GM18498 (cell line): ENCODE measurements around the gene RNASEH2C.
"Not testable (repeated sequence)": the region's sequence is repeated elsewhere in the genome, so short reads cannot be mapped to it uniquely, and the experiment has no call there.

Experiments used
- ATAC-seq: cut with Tn5 transposase; IDR thresholded peaks from one replicate; pipeline ENCODE4 v1.9.1; 2021; ENCODE audit warnings: mild to moderate bottlenecking, moderate library complexity; ENCODE audit not compliant: unreplicated experiment

The RNASEH2C gene

GRCh38 chr11:65717906-65718305 lies 2.7 kb downstream of the RNASEH2C start:
- ATAC-seq: no peak

- ATAC-seq: no peak
Measured at GRCh38 chr11:65716774-65717405, 3.7 kb downstream of the RNASEH2C start.

GRCh38 chr11:65716302-65716701 lies 4.3 kb downstream of the RNASEH2C start:
- ATAC-seq: no peak

- ATAC-seq: no peak
Measured at GRCh38 chr11:65714433-65714832, 6.2 kb downstream of the RNASEH2C start.

GRCh38 chr11:65713212-65713969 lies 7.2 kb downstream of the RNASEH2C start:
- no peak for ATAC-seq

- no peak for ATAC-seq
Measured at GRCh38 chr11:65712633-65713076, 7.9 kb downstream of the RNASEH2C start.

GRCh38 chr11:65711785-65712632 lies 8.6 kb downstream of the RNASEH2C start, which contains the start of gene KAT5:
Gene KAT5, plus strand, starts transcription at chr11:65712252. Its CDS starts 16 bp downstream, at chr11:65712268.
- ATAC-seq: peak; percentile 86

- ATAC-seq: no peak
Measured at GRCh38 chr11:65710421-65710820, 10.2 kb downstream of the RNASEH2C start.

GRCh38 chr11:65709661-65710060 lies 10.9 kb downstream of the RNASEH2C start:
- ATAC-seq: no peak

GRCh38 chr11:65708451-65708850 lies 12.1 kb downstream of the RNASEH2C start:
- no peak for ATAC-seq

GRCh38 chr11:65707002-65707401 lies 13.6 kb downstream of the RNASEH2C start:
- ATAC-seq: not testable (repeated sequence)

- ATAC-seq: not testable (repeated sequence)
Measured at GRCh38 chr11:65706303-65706763, 14.3 kb downstream of the RNASEH2C start.

- no peak for ATAC-seq
Measured at GRCh38 chr11:65703846-65704245, 16.8 kb downstream of the RNASEH2C start.

- no peak for ATAC-seq
Measured at GRCh38 chr11:65701686-65702085, 18.9 kb downstream of the RNASEH2C start.

GRCh38 chr11:65700399-65700798 lies 20.2 kb downstream of the RNASEH2C start:
- ATAC-seq: no peak

- ATAC-seq: no peak
Measured at GRCh38 chr11:65699306-65699705, 21.3 kb downstream of the RNASEH2C start.

- ATAC-seq: no peak
Measured at GRCh38 chr11:65698205-65698604, 22.4 kb downstream of the RNASEH2C start.

- ATAC-seq: no peak
Measured at GRCh38 chr11:65696802-65697552, 23.6 kb downstream of the RNASEH2C start.

GRCh38 chr11:65695459-65696241 lies 24.9 kb downstream of the RNASEH2C start:
- no peak for ATAC-seq

- ATAC-seq: no peak
Measured at GRCh38 chr11:65692367-65692766, 28.2 kb downstream of the RNASEH2C start.
